ENCODE results near the gene SOCS1.

Gene SOCS1

GRCh38 chr16:11296351-11296705 is 40.3 kb upstream of the SOCS1 start:
- Histone ChIP-seq H3K4me3 (replicated peaks; ENCODE audit: insufficient read depth, low read length) (no peak overlapping the region), H3K27me3 (ENCODE audit: insufficient read depth, poor library complexity, severe bottlenecking) (no peaks in the 10 kb centered on the region), H3K27ac (replicated peaks) (no peak overlapping the region)
- TF ChIP-seq REST (IDR thresholded peaks at IDR 0.05; ENCODE audit: insufficient replicate concordance, low read depth) (no peak), POLR2AphosphoS5 (IDR thresholded peaks at IDR 0.05; ENCODE audit: low read depth) (no peak), CTCF (IDR thresholded peaks at IDR 0.05; ENCODE audit: insufficient read depth, low read length) (no peak), GABPA (IDR thresholded peaks at IDR 0.05; ENCODE audit: low read depth) (no peak), SPI1 (IDR thresholded peaks at IDR 0.05; ENCODE audit: borderline replicate concordance, low read depth) (no peak)
- DNase-seq (ENCODE audit: low read depth in 1 of 2, low spot score in 1 of 2), result no peak

GRCh38 chr16:11295672-11296071 is 39.7 kb upstream of the SOCS1 start:
- Histone ChIP-seq H3K4me3 (replicated peaks; ENCODE audit: insufficient read depth, low read length) (no peak overlapping the region), H3K27ac (replicated peaks) (no peak overlapping the region), H3K27me3 (ENCODE audit: insufficient read depth, poor library complexity, severe bottlenecking) (no peaks in the 10 kb centered on the region)
- DNase-seq (ENCODE audit: low read depth in 1 of 2, low spot score in 1 of 2), result no peak
- no peak for TF ChIP-seq GABPA (IDR thresholded peaks at IDR 0.05; ENCODE audit: low read depth)
- TF ChIP-seq CTCF (IDR thresholded peaks at IDR 0.05; ENCODE audit: insufficient read depth, low read length), result no peak
- TF ChIP-seq SPI1 (IDR thresholded peaks at IDR 0.05; ENCODE audit: borderline replicate concordance, low read depth), result no peak
- TF ChIP-seq POLR2AphosphoS5 (IDR thresholded peaks at IDR 0.05; ENCODE audit: low read depth), result no peak
- no peak for TF ChIP-seq REST (IDR thresholded peaks at IDR 0.05; ENCODE audit: insufficient replicate concordance, low read depth)

GRCh38 chr16:11292076-11292748 is 36.2 kb upstream of the SOCS1 start:
- no peak for DNase-seq (ENCODE audit: low read depth in 1 of 2, low spot score in 1 of 2)
- Histone ChIP-seq H3K4me3 (replicated peaks; ENCODE audit: insufficient read depth, low read length) (no peak overlapping the region), H3K27me3 (ENCODE audit: insufficient read depth, poor library complexity, severe bottlenecking) (no peaks in the 10 kb centered on the region), H3K27ac (replicated peaks) (no peak overlapping the region)
- TF ChIP-seq SPI1 (IDR thresholded peaks at IDR 0.05; ENCODE audit: borderline replicate concordance, low read depth) (no peak), POLR2AphosphoS5 (IDR thresholded peaks at IDR 0.05; ENCODE audit: low read depth) (no peak), GABPA (IDR thresholded peaks at IDR 0.05; ENCODE audit: low read depth) (no peak), REST (IDR thresholded peaks at IDR 0.05; ENCODE audit: insufficient replicate concordance, low read depth) (no peak), CTCF (IDR thresholded peaks at IDR 0.05; ENCODE audit: insufficient read depth, low read length) (no peak)
